Loucy (cell line): ENCODE results near the gene BCAS1.

ENCODE experiments used
- H2AFZ ChIP-seq: fragments of 200-600 bp; sonication (generic); 2 replicates; pipeline ENCODE4 v1.6.0; 2016; ENCODE audit warnings: antibody characterized with exemption, mild to moderate bottlenecking, low read length, moderate library complexity
- H3F3A ChIP-seq: fragments of 200-600 bp; 2 replicates; pipeline ENCODE4 v1.6.0; 2016; ENCODE audit warnings: antibody characterized with exemption, low read depth, mild to moderate bottlenecking
- H3K27me3 ChIP-seq: fragments of 200-600 bp; sonication (generic); 2 replicates; pipeline ENCODE4 v1.6.1; 2014; ENCODE audit warnings: low read length, mild to moderate bottlenecking; ENCODE audit not compliant: insufficient read depth, poor library complexity, severe bottlenecking
- H3K36me3 ChIP-seq: fragments of 200-600 bp; sonication (generic); 2 replicates; pipeline ENCODE4 v1.6.1; 2016; ENCODE audit warnings: low read length; ENCODE audit not compliant: insufficient read depth
- H3K4me1 ChIP-seq: fragments of 200-600 bp; sonication (generic); 2 replicates; pipeline ENCODE4 v1.5.1; 2014; ENCODE audit warnings: low read length, mild to moderate bottlenecking; ENCODE audit not compliant: insufficient read depth, poor library complexity, severe bottlenecking
- H3K4me2 ChIP-seq: fragments of 200-600 bp; sonication (generic); 2 replicates; pipeline ENCODE4 v1.6.0; 2014; ENCODE audit warnings: antibody characterized with exemption, low read length, low read depth, mild to moderate bottlenecking; ENCODE audit not compliant: poor library complexity, severe bottlenecking
- H3K4me3 ChIP-seq: fragments of 200-600 bp; sonication (generic); 2 replicates; pipeline ENCODE4 v1.5.1; 2014; ENCODE audit warnings: low read length, mild to moderate bottlenecking, mixed read lengths; ENCODE audit not compliant: poor library complexity, severe bottlenecking
- H3K79me2 ChIP-seq: fragments of 200-600 bp; sonication (generic); 2 replicates; pipeline ENCODE4 v1.6.1; 2014; ENCODE audit warnings: low read length; ENCODE audit not compliant: insufficient read depth
- H3K9ac ChIP-seq: fragments of 200-600 bp; sonication (generic); 2 replicates; pipeline ENCODE4 v1.6.0; 2014; ENCODE audit warnings: mild to moderate bottlenecking, low read depth, low read length, moderate library complexity; ENCODE audit not compliant: poor library complexity, severe bottlenecking
- H3K9me2 ChIP-seq: fragments of 200-600 bp; sonication (generic); replicated peaks from 2 replicates; pipeline ENCODE4 v1.6.1; 2016; ENCODE audit warnings: low read depth, low read length, mixed read lengths
- H3K9me3 ChIP-seq: fragments of 200-600 bp; sonication (generic); 2 replicates; pipeline ENCODE4 v1.6.1; 2014; ENCODE audit warnings: mild to moderate bottlenecking, antibody characterized with exemption, low read length, low read depth; ENCODE audit not compliant: insufficient read depth
- H4K20me1 ChIP-seq: fragments of 200-600 bp; sonication (generic); 2 replicates; pipeline ENCODE4 v1.6.0; 2014; ENCODE audit warnings: antibody characterized with exemption, low read length, mild to moderate bottlenecking; ENCODE audit not compliant: insufficient read depth, poor library complexity, severe bottlenecking
- EZH2phosphoT487 ChIP-seq: fragments of 200-600 bp; IDR thresholded peaks from 2 replicates; pipeline ENCODE4 v1.6.1; 2018; ENCODE audit warnings: antibody characterized with exemption, mild to moderate bottlenecking, moderate library complexity, borderline replicate concordance
- TF ChIP-seq, protein P1 (sequence below): fragments of 200-600 bp; sonication (generic); conservative IDR thresholded peaks from 2 replicates; pipeline ENCODE4 v1.5.1; 2014; ENCODE audit warnings: mild to moderate bottlenecking, antibody characterized with exemption, low read length

Gene BCAS1

DNA sequence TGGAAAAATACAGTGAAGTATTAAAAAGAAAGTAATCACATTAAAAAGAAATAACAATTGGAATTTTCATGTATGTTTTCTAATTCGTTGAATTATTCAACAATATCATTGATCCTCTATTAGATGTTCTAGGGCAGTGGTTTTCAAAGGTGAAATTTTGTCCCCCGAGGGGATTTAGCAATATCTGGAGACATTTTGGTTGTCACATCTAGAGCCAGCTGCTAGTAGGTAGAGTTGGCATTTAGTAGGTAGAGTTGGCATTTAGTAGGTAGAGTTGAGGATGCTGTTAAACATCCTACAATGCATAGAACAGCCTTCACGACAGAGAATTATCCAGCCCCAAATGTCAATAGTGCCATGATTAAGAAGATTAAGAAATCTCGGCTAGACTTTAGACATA is 173.7 kb downstream of the BCAS1 start:
- Histone ChIP-seq H3K9me2 (no peaks in the 10 kb centered on the region), H3K4me2 (no peak overlapping the region), H4K20me1 (no peaks in the 10 kb centered on the region), H3K4me3 (no peak overlapping the region), H3K36me3 (no peaks in the 10 kb centered on the region), H3K4me1 (peaks cover 52% of the 10 kb centered on the region), H3K9me3 (no peaks in the 10 kb centered on the region), H3F3A (peaks cover 8% of the 10 kb centered on the region), H3K9ac (no peak overlapping the region), H3K79me2 (no peaks in the 10 kb centered on the region), H3K27me3 (no peaks in the 10 kb centered on the region), H2AFZ (no peak overlapping the region)
- TF ChIP-seq, protein P1, sequence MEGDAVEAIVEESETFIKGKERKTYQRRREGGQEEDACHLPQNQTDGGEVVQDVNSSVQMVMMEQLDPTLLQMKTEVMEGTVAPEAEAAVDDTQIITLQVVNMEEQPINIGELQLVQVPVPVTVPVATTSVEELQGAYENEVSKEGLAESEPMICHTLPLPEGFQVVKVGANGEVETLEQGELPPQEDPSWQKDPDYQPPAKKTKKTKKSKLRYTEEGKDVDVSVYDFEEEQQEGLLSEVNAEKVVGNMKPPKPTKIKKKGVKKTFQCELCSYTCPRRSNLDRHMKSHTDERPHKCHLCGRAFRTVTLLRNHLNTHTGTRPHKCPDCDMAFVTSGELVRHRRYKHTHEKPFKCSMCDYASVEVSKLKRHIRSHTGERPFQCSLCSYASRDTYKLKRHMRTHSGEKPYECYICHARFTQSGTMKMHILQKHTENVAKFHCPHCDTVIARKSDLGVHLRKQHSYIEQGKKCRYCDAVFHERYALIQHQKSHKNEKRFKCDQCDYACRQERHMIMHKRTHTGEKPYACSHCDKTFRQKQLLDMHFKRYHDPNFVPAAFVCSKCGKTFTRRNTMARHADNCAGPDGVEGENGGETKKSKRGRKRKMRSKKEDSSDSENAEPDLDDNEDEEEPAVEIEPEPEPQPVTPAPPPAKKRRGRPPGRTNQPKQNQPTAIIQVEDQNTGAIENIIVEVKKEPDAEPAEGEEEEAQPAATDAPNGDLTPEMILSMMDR, result no peak
- TF ChIP-seq EZH2phosphoT487, result no peak

- H3F3A ChIP-seq, result peaks cover 8% of the 10 kb centered on the region
- no peak overlapping the region for H3K9ac ChIP-seq
- H3K9me2 ChIP-seq, result no peaks in the 10 kb centered on the region
- TF ChIP-seq EZH2phosphoT487, result no peak
- TF ChIP-seq, protein P1, result no peak
- no peak overlapping the region for H2AFZ ChIP-seq
- no peaks in the 10 kb centered on the region for H3K79me2 ChIP-seq
- no peaks in the 10 kb centered on the region for H4K20me1 ChIP-seq
- peaks cover 47% of the 10 kb centered on the region for H3K4me1 ChIP-seq
- no peaks in the 10 kb centered on the region for H3K27me3 ChIP-seq
- H3K4me3 ChIP-seq, result no peak overlapping the region
- no peaks in the 10 kb centered on the region for H3K9me3 ChIP-seq
- no peaks in the 10 kb centered on the region for H3K36me3 ChIP-seq
- H3K4me2 ChIP-seq, result no peak overlapping the region
These were observed 174.4 kb downstream of the BCAS1 start for GRCh38 chr20:53896041-53896440.

- H3K4me2 ChIP-seq, result no peak overlapping the region
These were observed 175.0 kb downstream of the BCAS1 start for GRCh38 chr20:53895385-53895755.

More at GRCh38 chr20:53895385-53895755, 175.0 kb downstream of the BCAS1 start:
- Histone ChIP-seq H3K9ac (no peak overlapping the region), H2AFZ (no peak overlapping the region), H3K79me2 (no peaks in the 10 kb centered on the region), H3K36me3 (no peaks in the 10 kb centered on the region), H3F3A (peaks cover 8% of the 10 kb centered on the region), H3K4me1 (peaks cover 41% of the 10 kb centered on the region), H4K20me1 (no peaks in the 10 kb centered on the region), H3K9me3 (no peaks in the 10 kb centered on the region), H3K4me3 (no peak overlapping the region), H3K9me2 (no peaks in the 10 kb centered on the region), H3K27me3 (no peaks in the 10 kb centered on the region)
- no peak for TF ChIP-seq EZH2phosphoT487
- TF ChIP-seq, protein P1, result no peak
